SK-N-SH treated with all-trans-retinoic acid at 6 μM for 48 hours (cell line): ENCODE results near the gene PBRM1.

Source experiments
- ATAC-seq: fragments of 200-7000 bp; cut with Tn5 transposase; 3 replicates; pipeline ENCODE4 v1.9.1; 2020; ENCODE audit warnings: mild to moderate bottlenecking, moderate library complexity
- BACH2 ChIP-seq: fragments of 250-450 bp; sonication (Bioruptor Pico); IDR thresholded peaks from 2 replicates; pipeline ENCODE4 v1.9.0; 2021; ENCODE audit warnings: mild to moderate bottlenecking, borderline replicate concordance
- CSDC2 ChIP-seq: fragments of 250-450 bp; sonication (Bioruptor Pico); IDR thresholded peaks from 2 replicates; pipeline ENCODE4 v1.5.0; 2020; ENCODE audit warnings: mild to moderate bottlenecking, moderate library complexity
- ESRRG ChIP-seq: fragments of 250-450 bp; sonication (Bioruptor Pico); IDR thresholded peaks from 2 replicates; pipeline ENCODE4 v1.6.1; 2021; ENCODE audit warnings: mild to moderate bottlenecking
- GLIS3 ChIP-seq: fragments of 250-450 bp; sonication (Bioruptor Pico); IDR thresholded peaks from 2 replicates; pipeline ENCODE4 v1.5.0; 2020; ENCODE audit warnings: mild to moderate bottlenecking, moderate library complexity
- ISL1 ChIP-seq: fragments of 250-450 bp; sonication (Bioruptor Pico); IDR thresholded peaks from 2 replicates; pipeline ENCODE4 v2.1.2; 2022; ENCODE audit warnings: mild to moderate bottlenecking, moderate library complexity
- OSR1 ChIP-seq: fragments of 250-450 bp; sonication (Bioruptor Pico); IDR thresholded peaks from 2 replicates; pipeline ENCODE4 v1.8.0; 2022; ENCODE audit warnings: moderate library complexity, mild to moderate bottlenecking, inconsistent platforms
- PPARA ChIP-seq: fragments of 250-450 bp; sonication (Bioruptor Pico); IDR thresholded peaks from 2 replicates; pipeline ENCODE4 v1.5.0; 2020; ENCODE audit warnings: mild to moderate bottlenecking, borderline replicate concordance
- SNAI2 ChIP-seq: fragments of 250-450 bp; sonication (Bioruptor Pico); IDR thresholded peaks from 2 replicates; pipeline ENCODE4 v1.5.0; 2020; ENCODE audit warnings: mild to moderate bottlenecking, moderate library complexity
- TCF4 ChIP-seq: fragments of 250-450 bp; sonication (Bioruptor Pico); IDR thresholded peaks from 2 replicates; pipeline ENCODE4 v1.8.0; 2021; ENCODE audit warnings: mild to moderate bottlenecking, moderate library complexity, borderline replicate concordance
- TOX ChIP-seq: fragments of 250-450 bp; sonication (Bioruptor Pico); IDR thresholded peaks from 2 replicates; pipeline ENCODE4 v1.8.0; 2021; ENCODE audit warnings: mild to moderate bottlenecking, moderate library complexity, borderline replicate concordance
- ZC3H10 ChIP-seq: fragments of 250-450 bp; sonication (Bioruptor Pico); IDR thresholded peaks from 2 replicates; pipeline ENCODE4 v1.5.1; 2021; ENCODE audit warnings: mild to moderate bottlenecking, moderate library complexity
- ZFP30 ChIP-seq: fragments of 450-650 bp; formaldehyde crosslinking; IDR thresholded peaks from 2 replicates; pipeline ENCODE4 v1.5.0; 2022; ENCODE audit warnings: mild to moderate bottlenecking, moderate library complexity
- ZNF565 ChIP-seq: fragments of 450-650 bp; formaldehyde crosslinking; conservative IDR thresholded peaks from 2 replicates; pipeline ENCODE4 v1.5.0; 2020; ENCODE audit warnings: low read depth, mild to moderate bottlenecking, moderate library complexity
- ZNF70 ChIP-seq: fragments of 450-650 bp; formaldehyde crosslinking; IDR thresholded peaks from 2 replicates; pipeline ENCODE4 v1.5.0; 2020; ENCODE audit warnings: mild to moderate bottlenecking, moderate library complexity
- ZNF8 ChIP-seq: fragments of 450-650 bp; formaldehyde crosslinking; IDR thresholded peaks from 2 replicates; pipeline ENCODE4 v1.5.0; 2020; ENCODE audit warnings: mild to moderate bottlenecking, moderate library complexity
- TF ChIP-seq, protein P1 (sequence below): fragments of 250-450 bp; sonication (Bioruptor Pico); IDR thresholded peaks from 2 replicates; pipeline ENCODE4 v1.5.1; 2021; ENCODE audit warnings: mild to moderate bottlenecking, moderate library complexity
- TF ChIP-seq, protein P2 (sequence below): fragments of 250-450 bp; sonication (Bioruptor Pico); IDR thresholded peaks from 2 replicates; pipeline ENCODE4 v1.8.0; 2021; ENCODE audit warnings: low read depth, mild to moderate bottlenecking, moderate library complexity, borderline replicate concordance
- TF ChIP-seq, protein P3 (sequence below): fragments of 250-450 bp; sonication (Bioruptor Pico); IDR thresholded peaks from 2 replicates; pipeline ENCODE4 v1.8.0; 2020; ENCODE audit warnings: mild to moderate bottlenecking, moderate library complexity, borderline replicate concordance
- TF ChIP-seq, protein P4 (sequence below): fragments of 250-450 bp; sonication (Bioruptor Pico); IDR thresholded peaks from 2 replicates; pipeline ENCODE4 v1.5.1; 2020; ENCODE audit warnings: low read depth, mild to moderate bottlenecking, moderate library complexity
- TF ChIP-seq, protein P5 (sequence below): fragments of 250-450 bp; sonication (Bioruptor Pico); IDR thresholded peaks from 2 replicates; pipeline ENCODE4 v1.5.0; 2020; ENCODE audit warnings: mild to moderate bottlenecking, moderate library complexity

Gene PBRM1

DNA sequence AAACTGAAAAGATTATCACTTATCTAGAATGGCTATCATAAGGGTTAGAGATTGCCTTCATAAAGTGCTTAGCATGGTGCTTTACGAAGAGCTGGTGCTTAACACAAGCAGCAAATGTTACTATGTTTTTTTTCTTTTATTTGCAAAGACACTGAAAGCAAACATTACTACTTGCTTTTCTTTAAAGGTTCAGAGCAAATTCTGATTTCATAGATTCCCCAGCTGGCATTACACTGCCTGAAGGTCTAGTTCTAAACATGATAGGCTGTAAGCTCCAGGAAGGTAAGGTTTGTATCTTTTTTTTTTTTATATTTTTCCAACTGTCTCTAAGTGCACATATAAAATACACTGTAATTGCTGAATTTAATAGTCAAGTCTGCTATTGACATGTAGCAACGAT, 77.4 kb downstream of the PBRM1 start:
- no peak for ATAC-seq
- TF ChIP-seq, protein P1, sequence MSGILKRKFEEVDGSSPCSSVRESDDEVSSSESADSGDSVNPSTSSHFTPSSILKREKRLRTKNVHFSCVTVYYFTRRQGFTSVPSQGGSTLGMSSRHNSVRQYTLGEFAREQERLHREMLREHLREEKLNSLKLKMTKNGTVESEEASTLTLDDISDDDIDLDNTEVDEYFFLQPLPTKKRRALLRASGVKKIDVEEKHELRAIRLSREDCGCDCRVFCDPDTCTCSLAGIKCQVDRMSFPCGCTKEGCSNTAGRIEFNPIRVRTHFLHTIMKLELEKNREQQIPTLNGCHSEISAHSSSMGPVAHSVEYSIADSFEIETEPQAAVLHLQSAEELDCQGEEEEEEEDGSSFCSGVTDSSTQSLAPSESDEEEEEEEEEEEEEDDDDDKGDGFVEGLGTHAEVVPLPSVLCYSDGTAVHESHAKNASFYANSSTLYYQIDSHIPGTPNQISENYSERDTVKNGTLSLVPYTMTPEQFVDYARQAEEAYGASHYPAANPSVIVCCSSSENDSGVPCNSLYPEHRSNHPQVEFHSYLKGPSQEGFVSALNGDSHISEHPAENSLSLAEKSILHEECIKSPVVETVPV (CRISPR knock-in tag) = no peak
- TF ChIP-seq, protein P2, sequence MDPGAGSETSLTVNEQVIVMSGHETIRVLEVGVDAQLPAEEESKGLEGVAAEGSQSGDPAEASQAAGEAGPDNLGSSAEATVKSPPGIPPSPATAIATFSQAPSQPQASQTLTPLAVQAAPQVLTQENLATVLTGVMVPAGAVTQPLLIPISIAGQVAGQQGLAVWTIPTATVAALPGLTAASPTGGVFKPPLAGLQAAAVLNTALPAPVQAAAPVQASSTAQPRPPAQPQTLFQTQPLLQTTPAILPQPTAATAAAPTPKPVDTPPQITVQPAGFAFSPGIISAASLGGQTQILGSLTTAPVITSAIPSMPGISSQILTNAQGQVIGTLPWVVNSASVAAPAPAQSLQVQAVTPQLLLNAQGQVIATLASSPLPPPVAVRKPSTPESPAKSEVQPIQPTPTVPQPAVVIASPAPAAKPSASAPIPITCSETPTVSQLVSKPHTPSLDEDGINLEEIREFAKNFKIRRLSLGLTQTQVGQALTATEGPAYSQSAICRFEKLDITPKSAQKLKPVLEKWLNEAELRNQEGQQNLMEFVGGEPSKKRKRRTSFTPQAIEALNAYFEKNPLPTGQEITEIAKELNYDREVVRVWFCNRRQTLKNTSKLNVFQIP (CRISPR knock-in tag) = no peak
- TF ChIP-seq GLIS3 (no peak), ISL1 (no peak), ZNF8 (no peak), ESRRG (no peak), TOX (CRISPR knock-in tag) (no peak), ZC3H10 (CRISPR knock-in tag) (no peak), ZFP30 (no peak), BACH2 (CRISPR knock-in tag) (no peak), PPARA (no peak), OSR1 (CRISPR knock-in tag) (no peak), TCF4 (CRISPR knock-in tag) (no peak), ZNF70 (CRISPR knock-in tag) (no peak)
- TF ChIP-seq, protein P3, sequence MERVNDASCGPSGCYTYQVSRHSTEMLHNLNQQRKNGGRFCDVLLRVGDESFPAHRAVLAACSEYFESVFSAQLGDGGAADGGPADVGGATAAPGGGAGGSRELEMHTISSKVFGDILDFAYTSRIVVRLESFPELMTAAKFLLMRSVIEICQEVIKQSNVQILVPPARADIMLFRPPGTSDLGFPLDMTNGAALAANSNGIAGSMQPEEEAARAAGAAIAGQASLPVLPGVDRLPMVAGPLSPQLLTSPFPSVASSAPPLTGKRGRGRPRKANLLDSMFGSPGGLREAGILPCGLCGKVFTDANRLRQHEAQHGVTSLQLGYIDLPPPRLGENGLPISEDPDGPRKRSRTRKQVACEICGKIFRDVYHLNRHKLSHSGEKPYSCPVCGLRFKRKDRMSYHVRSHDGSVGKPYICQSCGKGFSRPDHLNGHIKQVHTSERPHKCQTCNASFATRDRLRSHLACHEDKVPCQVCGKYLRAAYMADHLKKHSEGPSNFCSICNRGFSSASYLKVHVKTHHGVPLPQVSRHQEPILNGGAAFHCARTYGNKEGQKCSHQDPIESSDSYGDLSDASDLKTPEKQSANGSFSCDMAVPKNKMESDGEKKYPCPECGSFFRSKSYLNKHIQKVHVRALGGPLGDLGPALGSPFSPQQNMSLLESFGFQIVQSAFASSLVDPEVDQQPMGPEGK (CRISPR knock-in tag) = no peak
- TF ChIP-seq, protein P4, sequence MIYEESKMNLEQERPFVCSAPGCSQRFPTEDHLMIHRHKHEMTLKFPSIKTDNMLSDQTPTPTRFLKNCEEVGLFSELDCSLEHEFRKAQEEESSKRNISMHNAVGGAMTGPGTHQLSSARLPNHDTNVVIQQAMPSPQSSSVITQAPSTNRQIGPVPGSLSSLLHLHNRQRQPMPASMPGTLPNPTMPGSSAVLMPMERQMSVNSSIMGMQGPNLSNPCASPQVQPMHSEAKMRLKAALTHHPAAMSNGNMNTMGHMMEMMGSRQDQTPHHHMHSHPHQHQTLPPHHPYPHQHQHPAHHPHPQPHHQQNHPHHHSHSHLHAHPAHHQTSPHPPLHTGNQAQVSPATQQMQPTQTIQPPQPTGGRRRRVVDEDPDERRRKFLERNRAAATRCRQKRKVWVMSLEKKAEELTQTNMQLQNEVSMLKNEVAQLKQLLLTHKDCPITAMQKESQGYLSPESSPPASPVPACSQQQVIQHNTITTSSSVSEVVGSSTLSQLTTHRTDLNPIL (CRISPR knock-in tag) = no peak
- TF ChIP-seq, protein P5, sequence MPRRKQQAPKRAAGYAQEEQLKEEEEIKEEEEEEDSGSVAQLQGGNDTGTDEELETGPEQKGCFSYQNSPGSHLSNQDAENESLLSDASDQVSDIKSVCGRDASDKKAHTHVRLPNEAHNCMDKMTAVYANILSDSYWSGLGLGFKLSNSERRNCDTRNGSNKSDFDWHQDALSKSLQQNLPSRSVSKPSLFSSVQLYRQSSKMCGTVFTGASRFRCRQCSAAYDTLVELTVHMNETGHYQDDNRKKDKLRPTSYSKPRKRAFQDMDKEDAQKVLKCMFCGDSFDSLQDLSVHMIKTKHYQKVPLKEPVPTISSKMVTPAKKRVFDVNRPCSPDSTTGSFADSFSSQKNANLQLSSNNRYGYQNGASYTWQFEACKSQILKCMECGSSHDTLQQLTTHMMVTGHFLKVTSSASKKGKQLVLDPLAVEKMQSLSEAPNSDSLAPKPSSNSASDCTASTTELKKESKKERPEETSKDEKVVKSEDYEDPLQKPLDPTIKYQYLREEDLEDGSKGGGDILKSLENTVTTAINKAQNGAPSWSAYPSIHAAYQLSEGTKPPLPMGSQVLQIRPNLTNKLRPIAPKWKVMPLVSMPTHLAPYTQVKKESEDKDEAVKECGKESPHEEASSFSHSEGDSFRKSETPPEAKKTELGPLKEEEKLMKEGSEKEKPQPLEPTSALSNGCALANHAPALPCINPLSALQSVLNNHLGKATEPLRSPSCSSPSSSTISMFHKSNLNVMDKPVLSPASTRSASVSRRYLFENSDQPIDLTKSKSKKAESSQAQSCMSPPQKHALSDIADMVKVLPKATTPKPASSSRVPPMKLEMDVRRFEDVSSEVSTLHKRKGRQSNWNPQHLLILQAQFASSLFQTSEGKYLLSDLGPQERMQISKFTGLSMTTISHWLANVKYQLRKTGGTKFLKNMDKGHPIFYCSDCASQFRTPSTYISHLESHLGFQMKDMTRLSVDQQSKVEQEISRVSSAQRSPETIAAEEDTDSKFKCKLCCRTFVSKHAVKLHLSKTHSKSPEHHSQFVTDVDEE (CRISPR knock-in tag) = no peak

DNA sequence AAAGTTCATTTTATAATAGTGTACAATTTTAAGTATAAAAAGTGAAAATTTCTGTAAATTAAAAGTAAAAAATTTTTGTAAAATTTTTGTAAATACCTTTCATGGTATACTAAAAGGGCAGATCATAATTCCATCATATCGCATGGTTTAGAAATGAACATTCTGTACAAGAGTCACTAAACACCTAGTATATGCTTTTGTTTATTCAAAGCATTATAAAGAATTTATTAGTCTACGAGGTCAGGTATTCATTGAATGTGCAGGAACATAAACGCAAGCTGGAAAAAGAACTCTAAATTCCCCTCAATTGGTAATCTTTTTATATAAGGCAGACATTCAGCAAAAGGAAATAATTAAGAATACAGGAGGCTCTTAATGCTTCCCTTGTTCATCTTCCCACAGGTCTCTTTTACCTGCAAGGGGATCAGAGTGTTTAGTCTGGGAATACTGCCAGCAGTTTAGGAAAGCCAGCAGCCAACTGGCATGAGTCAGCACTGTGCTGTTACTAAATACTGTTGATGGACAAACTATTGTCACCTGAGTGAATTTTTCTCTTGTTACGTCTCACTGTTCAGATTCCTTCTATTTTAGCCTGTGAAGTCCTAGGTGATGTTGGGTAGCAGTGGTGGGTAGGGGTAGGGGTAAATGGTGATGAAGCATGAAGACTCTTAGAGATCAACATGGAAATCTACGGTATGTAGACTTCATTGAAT, 79.2 kb downstream of the PBRM1 start:
- peak; percentile 23; the same call in 1 of the 2 replicates for TF ChIP-seq ISL1
- TF ChIP-seq PPARA = no peak
- ATAC-seq = peak; percentile 50

DNA sequence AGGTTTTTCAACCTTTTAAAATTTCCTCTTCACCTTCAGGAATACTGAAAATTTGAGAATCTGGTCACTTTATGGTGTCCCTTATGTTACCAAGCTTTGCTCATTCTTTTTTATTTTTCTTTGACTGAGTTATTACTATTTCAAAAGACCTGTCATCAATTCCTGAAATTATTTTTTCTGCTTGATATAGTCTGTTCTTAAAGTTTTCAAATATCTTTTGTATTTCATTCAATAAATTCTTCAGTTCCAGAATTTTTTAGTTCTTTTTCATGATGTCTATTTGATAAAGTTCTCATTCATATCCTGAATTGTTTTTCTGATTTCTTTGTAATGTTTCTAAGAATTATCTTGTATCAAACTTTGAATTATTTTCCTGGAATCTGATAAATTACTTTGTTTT, 85.5 kb downstream of the PBRM1 start:
- ATAC-seq = no peak
- TF ChIP-seq ZFP30 (peak; percentile 34; the same call in 1 of the 2 replicates), CSDC2 (CRISPR knock-in tag) (no peak)

DNA sequence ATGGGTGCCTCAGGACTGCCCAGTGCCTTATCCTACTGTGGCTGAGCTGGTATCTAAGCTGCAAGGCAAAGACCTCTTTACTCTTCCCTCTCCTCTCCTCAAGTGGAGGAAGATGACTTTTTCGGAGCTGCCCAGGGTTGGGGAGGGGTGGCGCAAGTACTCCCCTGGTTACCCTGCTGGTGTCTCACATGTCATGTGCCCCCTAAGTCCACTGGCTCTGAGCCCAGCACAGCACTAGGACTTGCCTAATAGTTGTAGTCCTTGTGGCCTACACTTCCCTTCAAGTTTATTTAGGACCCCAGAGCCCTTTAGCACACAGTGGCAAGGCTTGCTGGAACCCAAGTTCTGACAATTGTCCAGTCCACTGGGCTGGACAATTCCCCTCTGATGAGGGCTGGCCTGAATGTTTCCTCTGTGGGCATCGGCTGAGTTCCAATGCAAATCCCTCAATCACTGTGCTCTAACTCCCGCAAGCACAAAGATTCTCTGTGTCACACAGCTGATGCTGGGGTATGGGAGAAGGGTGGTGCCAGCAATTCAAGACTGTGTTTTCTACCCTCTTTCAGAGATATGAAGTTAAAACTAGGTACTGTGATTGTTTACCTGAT, 89.0 kb downstream of the PBRM1 start:
- TF ChIP-seq OSR1 (CRISPR knock-in tag) (no peak), BACH2 (CRISPR knock-in tag) (no peak), ISL1 (no peak), CSDC2 (CRISPR knock-in tag) (no peak), ESRRG (no peak), ZNF565 (CRISPR knock-in tag) (no peak), ZNF70 (CRISPR knock-in tag) (no peak), SNAI2 (CRISPR knock-in tag) (no peak), ZC3H10 (CRISPR knock-in tag) (no peak), GLIS3 (no peak)
- TF ChIP-seq, protein P4 (CRISPR knock-in tag) = no peak
- TF ChIP-seq, protein P3 (CRISPR knock-in tag) = no peak
- TF ChIP-seq, protein P2 (CRISPR knock-in tag) = no peak
- no peak for ATAC-seq
